HG02610 (cell line): Measurements from ENCODE around the gene TDRD5.

Experiments used
- ATAC-seq: cut with Tn5 transposase; IDR thresholded peaks from one replicate; pipeline ENCODE4 v1.9.1; 2021; ENCODE audit warnings: mild to moderate bottlenecking, moderate library complexity; ENCODE audit not compliant: unreplicated experiment

Gene TDRD5, protein sequence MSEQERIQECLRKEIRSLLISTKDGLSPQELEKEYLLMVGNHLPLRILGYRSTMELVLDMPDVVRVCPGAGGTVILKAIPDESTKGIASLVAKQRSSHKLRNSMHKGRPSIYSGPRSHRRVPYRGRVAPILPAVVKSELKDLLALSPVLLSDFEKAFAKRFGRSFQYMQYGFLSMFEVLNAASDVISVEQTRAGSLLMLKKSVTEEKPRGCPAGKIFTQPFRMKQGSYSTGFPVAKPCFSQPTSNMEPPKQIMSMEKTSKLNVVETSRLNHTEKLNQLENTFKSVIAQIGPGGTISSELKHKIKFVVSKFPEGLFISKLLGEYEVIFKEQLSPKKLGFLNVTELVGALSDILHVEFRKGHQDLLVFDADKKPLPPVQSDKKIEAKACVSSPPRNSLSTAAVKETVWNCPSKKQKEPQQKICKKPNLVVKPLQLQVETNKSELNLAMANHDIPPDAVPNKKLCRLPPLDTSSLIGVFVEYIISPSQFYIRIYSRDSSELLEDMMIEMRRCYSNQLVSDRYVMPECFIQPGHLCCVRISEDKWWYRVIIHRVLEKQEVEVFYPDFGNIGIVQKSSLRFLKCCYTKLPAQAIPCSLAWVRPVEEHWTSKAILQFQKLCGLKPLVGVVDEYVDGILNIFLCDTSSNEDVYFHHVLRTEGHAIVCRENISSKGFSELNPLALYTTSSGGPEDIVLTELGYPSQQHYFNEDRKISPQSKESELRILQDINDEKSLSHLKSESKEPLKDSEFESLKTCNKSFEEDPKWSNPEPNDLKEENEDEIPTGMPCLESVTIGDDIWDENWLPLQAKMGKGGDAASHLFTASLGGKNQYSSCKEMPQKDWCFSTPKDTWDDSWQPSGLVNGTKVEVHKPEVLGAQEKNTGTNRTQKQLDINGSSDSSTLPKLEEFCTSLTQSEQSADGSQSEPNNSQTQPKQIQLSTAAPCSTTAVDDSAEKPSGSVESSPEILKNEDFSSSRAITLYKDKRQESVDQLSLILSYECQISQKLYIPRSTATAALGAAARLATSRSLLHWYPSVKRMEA

GRCh38 chr1:179591592-179592580, at the start of gene TDRD5:
TSS of gene TDRD5 (plus strand) at chr1:179591832. CDS start at chr1:179592616, 784 bp downstream.
- no peak for ATAC-seq

DNA sequence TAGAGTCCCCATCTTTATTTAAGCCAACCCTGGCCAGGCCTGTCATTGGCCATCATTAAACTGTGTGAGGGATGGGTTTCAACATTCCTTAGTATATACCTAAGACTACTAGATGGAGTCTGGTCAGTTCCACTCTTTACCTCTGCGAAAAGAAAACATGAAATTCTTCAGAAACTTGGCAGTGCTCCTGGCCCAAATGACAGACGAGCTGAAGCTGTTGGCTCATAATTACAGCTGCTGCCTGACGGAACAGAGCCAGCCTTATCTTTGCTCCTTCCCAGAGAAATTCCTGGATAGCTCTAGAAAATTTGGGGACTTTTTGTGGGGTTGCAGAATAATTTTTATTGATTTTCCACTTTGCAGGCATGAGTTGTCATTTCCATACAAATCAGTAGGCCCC, 46.3 kb upstream of the TDRD5 start:
- no peak for ATAC-seq

GRCh38 chr1:179547021-179547535, 44.6 kb upstream of the TDRD5 start:
- no peak for ATAC-seq

- ATAC-seq = no peak
These were observed 42.8 kb upstream of the TDRD5 start for GRCh38 chr1:179548666-179549367.

- ATAC-seq = no peak
These were observed 42.3 kb upstream of the TDRD5 start for GRCh38 chr1:179549368-179549700.

DNA sequence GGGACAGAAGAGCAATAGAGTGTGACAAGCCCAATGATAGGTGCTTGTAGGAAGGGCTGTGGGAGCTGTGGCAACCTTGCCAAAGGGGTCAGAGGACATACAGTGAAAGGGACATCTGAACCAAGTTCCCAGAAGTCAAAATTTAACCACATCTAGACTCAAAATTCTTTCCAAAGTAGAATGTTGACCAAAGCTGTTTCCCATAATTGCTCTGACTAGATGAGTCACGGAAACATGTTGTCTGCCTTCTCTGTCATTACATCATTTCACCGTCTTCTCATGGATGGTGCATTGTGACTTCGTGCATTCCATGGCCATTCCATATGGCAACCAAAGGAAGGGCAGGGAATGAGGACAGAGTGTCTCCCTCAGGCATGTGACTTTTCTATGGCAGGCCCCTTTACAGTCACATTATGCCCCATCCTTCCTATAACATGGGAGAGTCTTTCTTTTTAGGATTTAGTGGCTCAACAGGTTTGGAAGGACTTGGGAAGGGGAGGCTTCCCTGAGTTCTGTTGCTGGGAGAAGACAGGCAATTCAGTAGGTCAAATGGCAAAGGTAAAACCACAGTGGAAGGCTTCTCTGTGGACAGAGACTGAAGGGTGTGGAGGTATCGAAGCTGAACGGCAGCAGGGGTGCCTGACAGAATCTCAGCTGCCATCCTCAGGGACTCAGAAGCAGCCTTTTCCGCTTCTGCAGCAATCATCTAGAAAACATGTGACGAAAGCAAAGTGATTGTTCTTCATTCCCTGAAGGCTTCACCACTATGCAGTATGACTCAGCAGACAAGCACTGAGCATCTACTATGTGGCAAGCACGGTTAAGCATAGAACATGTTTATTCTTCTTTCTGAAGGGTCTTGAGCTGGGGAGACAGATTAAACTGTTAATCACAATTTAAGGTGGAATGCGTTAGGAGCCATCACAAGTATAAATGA, 40.6 kb upstream of the TDRD5 start:
- peak; percentile 75 for ATAC-seq

- ATAC-seq = no peak
These were observed 37.2 kb upstream of the TDRD5 start for GRCh38 chr1:179554427-179554826.

DNA sequence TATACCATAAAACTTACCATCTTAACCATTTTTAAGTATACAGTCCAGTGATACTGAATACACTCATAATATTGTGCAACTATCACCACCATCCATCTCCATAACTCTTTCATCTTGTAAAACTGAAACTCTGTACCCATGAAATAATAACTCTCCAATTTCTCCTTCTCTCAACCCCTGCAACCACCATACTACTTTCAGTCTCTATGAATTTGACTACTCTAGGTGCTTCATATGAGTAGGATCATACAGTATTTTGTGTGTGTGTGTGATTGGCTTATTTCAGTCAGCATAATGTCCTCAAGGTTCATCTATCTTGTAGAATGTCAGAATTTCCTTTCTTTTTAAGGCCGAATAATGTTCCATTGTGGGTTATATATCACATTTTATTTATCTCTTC, 33.6 kb upstream of the TDRD5 start:
- ATAC-seq = no peak

DNA sequence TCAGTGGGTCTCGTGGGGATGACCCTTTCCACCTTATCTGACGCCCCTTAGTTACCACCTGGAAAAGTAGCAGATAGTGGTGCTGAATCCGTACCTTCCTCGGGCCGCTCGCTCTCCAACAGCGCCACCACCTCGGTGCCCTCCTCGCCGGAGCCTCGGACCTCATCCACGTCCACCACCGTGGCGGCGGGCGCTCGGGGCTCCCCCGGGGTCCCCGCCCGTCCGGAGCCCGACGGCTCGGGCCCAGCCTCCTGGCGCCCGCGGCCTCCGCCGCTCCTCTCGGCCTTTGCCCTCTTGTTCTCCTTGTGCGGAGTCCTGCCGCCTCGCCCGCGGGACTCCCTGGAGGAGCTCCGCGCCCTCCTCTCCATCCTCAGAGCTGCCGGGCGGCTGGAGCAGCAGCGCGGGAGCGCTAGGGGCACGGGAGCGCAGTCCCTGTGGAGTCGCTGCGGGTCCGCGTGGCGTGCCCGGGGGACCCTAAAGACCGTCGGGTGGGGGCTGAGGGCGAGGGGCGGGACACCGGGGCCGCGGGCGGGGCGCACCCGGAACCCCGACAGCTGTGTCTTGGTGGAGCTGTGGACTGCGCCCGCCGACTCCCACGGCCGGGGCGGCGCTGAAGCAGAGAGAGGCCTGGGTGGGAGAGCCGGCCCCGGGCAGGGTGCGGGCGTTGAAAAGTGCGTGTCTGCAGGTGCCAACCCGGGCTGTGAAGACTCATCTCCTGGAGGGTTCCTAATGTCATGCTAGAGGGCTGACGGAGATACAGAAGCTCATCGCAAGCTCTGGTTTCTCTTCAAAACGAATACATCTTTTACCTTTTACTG, 15.9 kb upstream of the TDRD5 start, which contains the start of gene NPHS2:
NPHS2 (minus strand) TSS at position 452 of the 818 bp plus-strand sequence; CDS start at position 368, 84 bp downstream.
- ATAC-seq = no peak

DNA sequence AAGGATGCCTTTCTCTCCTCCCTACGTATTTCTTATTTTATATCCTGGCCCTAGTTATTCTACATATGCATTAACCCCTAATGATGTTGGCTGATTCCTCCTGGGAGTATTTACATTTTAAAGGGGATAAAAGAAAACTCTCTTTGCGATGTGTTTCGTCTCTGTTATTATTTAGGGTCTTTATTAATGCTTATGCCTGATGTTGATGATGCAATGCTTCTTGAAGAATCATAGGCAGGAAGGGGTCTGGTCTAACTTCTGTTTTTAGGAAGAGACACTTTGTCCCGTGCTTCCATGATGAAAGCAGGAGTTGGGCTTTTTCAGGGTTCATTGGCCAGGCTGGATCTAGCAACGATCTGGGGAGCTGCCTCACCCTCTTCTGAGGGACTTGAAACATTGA, 15.1 kb upstream of the TDRD5 start:
- ATAC-seq = no peak

DNA sequence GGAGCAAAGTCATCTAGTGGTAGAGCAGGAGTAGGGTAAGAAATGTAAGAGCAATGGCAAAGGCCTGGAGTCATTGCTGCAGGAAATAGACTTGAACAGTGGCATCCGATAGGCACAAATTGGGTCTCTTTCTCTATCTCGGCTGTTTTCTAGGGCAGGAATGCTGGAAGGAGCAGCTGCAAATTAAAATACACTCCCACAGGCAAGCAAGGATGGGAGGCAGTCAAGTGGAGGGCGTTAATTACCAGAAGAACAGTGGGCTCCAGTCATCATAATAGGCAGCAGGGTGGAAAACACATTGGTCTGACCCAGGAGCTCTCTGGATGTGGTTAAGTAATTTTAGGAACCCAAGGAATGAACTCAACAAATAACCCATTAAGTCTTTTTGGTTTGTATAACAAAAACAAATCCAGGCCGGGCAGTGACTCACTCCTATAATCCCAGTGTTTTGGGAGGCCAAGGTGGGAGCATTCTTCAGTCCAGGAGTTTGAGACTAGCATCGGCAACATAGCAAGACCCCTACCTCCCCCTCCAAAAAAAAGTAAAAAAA, 7.8 kb upstream of the TDRD5 start:
- no peak for ATAC-seq

GRCh38 chr1:179586107-179586823, 5.4 kb upstream of the TDRD5 start:
- ATAC-seq = no peak

GRCh38 chr1:179587336-179587735, 4.3 kb upstream of the TDRD5 start:
- ATAC-seq = no peak

DNA sequence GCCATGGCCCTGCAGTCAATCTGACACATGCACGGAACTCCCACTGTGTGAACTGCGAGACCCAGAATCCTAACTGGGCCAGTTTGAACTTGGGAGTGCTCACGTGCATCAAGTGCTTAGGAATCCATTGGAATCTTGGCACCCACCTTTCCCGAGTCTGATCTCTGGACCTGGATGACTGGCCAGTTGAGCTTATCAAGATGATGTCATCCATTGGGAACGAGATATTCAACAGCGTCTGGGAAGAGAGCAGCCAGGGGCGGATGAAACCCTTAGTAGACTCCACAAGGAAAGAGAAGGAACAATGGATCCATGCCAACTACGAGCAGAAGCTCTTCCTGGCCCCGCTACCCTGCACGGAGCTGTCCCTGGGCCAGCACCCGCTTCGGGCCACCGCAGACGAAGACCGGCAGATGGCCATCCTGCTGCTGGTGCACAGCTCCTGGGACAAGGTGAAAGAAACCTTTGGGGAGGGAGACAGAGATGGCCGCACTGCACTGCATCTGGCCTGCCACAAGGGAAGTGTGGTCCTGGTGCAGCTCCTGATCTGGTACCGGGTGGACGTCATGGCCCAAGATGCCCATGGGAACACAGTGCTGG, 3.1 kb upstream of the TDRD5 start:
- no peak for ATAC-seq

- ATAC-seq = no peak
These were observed 2.1 kb upstream of the TDRD5 start for GRCh38 chr1:179589509-179589908.

DNA sequence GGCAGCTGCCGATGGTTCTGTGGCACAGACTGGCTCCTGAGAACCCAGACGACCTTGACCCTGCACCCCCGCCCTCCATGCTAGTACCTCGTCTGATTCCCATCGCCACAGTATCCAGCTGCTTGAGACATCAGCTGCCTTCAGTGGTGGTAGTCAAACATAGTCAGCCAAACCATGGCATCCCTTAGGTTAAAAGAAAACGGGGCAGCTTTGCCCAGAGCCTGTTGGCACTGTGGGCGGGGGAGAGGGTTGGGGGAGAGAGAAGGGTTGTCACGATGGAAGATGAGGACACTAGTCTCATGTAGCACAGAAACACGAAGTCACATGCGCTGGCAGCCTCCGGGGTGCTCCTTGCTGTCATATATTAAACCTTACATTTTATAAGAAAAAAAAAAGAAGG, 961 bp upstream of the TDRD5 start:
- ATAC-seq = no peak
